ENCODE measurements around the gene SCYL1. TPM values are rescaled to one million over a fixed set of nuclear protein-coding genes. Genes with fewer than 3 reads are reported as not detected.

SCYL1 gene
- total RNA-seq, result 10 to 100 TPM; 41.8 to 79.8 TPM
- polyA plus RNA-seq (ENCODE audit: insufficient read length in 2 of 2), result 10 to 100 TPM; 84.0 to 87.5 TPM
- long read RNA-seq, donor 1, transcript SCYL1-203 (18 exons, 2,583 nt), result minor isoform, 8 of 39 reads
- long read RNA-seq, donor 1, transcript SCYL1-213 (1 exons, 856 nt), result major isoform, 23 of 39 reads
- long read RNA-seq, donor 1, partial matches to known transcripts, result 5 of 39 reads
- long read RNA-seq, donor 1, other reads (novel, unspliced or antisense), result 0 of 39 reads
- long read RNA-seq, donor 2, transcript SCYL1-213 (1 exons, 856 nt), result major isoform, 9 of 36 reads
- long read RNA-seq, donor 2, partial matches to known transcripts, result 26 of 36 reads
- long read RNA-seq, donor 2, other reads (novel, unspliced or antisense), result 0 of 36 reads
- long read RNA-seq, donor 3, transcript SCYL1-213 (1 exons, 856 nt), result major isoform, 7 of 11 reads
- long read RNA-seq, donor 3, partial matches to known transcripts, result 0 of 11 reads
- long read RNA-seq, donor 3, other reads (novel, unspliced or antisense), result 0 of 11 reads
- long read RNA-seq, donor 4, transcript SCYL1-213 (1 exons, 856 nt), result major isoform, 23 of 148 reads
- long read RNA-seq, donor 4, partial matches to known transcripts, result 115 of 148 reads
- long read RNA-seq, donor 4, other reads (novel, unspliced or antisense), result 5 of 148 reads

DNA sequence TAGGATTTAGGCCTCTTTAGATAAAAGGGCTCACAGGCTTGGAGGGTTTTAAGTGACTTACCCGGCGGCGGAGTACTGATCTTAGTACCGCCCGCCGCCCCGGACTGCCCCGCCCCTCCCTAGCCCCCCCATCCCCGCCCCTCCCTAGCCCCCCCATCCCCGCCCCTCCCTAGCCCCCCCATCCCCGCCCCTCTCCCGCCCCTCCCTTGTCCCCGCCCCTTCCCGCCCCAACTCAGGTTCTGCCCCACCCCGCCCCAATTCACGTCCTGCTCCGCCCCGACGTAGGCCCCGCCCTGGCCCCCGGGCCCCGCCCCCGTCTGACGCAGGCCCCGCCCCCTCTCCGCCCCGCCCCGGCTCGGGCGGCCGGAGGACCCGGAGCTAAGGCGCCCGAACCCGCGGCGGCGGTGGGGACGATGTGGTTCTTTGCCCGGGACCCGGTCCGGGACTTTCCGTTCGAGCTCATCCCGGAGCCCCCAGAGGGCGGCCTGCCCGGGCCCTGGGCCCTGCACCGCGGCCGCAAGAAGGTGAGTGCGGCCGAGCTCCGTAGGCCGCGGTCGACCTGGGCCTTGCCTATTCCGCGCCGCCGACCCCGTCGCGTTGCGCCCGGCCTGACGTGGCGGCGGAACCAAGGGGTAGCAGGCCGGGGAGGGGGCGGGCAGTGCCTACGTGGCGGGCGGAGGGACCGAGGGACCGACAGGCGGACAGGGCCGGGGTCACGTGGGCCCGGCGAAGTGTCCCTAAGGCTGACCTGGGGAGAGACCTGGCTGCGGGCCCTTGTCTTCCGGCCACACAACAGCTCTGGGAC is at the start of gene SCYL1:
TSS of gene SCYL1 (plus strand) at position 343 of the 805 bp plus-strand sequence. CDS start at position 414, 71 bp downstream.
- Histone ChIP-seq H3K36me3 (ENCODE audit: control insufficient read depth, insufficient read depth, low read length) (peaks cover 41% of the 10 kb centered on the region), H3K27me3 (ENCODE audit: control insufficient read depth, insufficient read depth, low read length) (no peaks in the 10 kb centered on the region), H3K27ac (ENCODE audit: low read depth, low read length) (peak within 1 kb of the TSS; percentile 69), H3K4me3 (ENCODE audit: low read depth, low read length) (peak within 1 kb of the TSS; percentile 67), H3K9me3 (ENCODE audit: control insufficient read depth, insufficient read depth, low read length) (no peaks in the 10 kb centered on the region), H3K4me1 (ENCODE audit: control insufficient read depth, insufficient read depth, low read length) (peaks cover 28% of the 10 kb centered on the region)
- under 1% methylated on average over 59 of the region's 82 CpGs for WGBS (ENCODE audit: insufficient coverage)
- peak in 4 of 6 donors; percentile 57 to 94 (median 84) for DNase-seq (ENCODE audit: low read depth in 4 of 6, low spot score in 6 of 6)

DNA sequence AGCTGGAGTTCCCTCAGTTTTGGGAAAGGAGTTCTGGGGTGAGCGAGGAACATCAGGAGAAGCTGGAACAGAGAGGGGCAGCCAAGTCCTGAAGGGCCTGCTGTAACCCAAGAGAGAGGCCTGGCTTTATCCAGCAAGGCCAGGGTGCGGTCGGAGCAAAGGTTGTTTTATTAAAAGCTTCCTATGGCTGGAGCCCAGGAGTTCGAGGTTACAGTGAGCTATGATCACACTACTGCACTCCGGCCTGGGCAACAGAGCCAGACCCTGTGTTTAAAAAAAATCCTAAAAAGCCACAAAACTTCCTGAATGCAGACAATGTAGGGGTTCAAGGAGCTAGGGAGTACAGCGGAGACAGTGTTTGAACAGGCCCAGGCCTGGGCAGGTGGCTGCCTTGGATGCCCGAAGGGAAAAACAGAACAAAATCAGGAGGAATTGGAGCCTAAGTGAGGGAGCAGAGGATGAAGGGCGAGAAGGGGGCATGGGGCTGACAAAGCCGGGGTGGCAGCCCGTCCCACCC is 48.2 kb upstream of the SCYL1 start:
- H3K36me3 ChIP-seq (ENCODE audit: control insufficient read depth, insufficient read depth, low read length), result no peaks in the 10 kb centered on the region
- no peak for DNase-seq (ENCODE audit: low read depth in 4 of 6, low spot score in 6 of 6)
- peaks cover 42% of the 10 kb centered on the region for H3K4me1 ChIP-seq (ENCODE audit: control insufficient read depth, insufficient read depth, low read length)

DNA sequence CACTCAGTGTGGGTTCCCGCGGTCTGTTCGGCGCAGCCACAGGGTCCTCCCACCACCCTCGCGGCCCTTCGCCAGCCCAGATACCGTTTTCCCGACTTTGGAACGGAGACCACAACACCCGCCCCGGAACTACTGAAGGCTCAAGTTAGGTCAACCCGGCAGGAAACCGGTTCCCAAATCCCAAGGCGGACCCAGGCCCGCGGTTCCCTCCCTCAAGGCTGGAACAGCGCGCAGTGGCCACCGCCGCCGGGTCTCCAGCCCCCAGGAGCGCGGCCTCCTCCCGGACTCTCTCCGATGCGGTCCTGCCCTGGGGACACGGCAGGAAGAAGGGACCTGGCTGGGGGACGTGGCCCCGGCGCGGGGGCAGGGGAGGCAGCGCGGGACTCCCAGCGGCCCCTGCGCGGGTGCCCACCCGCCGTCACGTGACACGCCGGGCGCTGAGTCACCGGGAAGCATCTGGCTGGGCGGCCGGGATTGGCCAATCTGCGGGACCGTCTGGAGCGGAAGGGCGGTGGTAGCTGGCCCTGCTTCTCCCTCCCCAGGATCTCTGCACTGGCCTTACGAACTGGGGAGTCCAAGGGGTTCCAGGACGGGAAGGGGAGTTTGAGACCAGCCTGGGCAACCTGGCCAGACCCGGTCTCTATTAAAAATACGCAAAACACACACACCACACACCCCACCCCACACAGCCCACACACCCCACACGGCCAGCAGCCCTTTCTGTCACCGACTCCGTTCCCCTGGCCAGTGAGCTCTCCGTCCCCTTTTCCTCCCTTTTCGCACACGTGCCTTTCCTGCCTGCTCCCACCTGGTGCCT is 47.5 kb upstream of the SCYL1 start:
- H3K27me3 ChIP-seq (ENCODE audit: control insufficient read depth, insufficient read depth, low read length), result no peaks in the 10 kb centered on the region
- no peaks in the 10 kb centered on the region for H3K9me3 ChIP-seq (ENCODE audit: control insufficient read depth, insufficient read depth, low read length)
- H3K4me1 ChIP-seq (ENCODE audit: control insufficient read depth, insufficient read depth, low read length), result peaks cover 40% of the 10 kb centered on the region
- peak overlapping the region; percentile 99 for H3K27ac ChIP-seq (ENCODE audit: low read depth, low read length)
- H3K4me3 ChIP-seq (ENCODE audit: low read depth, low read length), result peak overlapping the region; percentile 99
- WGBS (ENCODE audit: insufficient coverage), result under 1% methylated on average over 58 of the region's 60 CpGs
- peak in 4 of 6 donors; percentile 84 to 98 (median 95) for DNase-seq (ENCODE audit: low read depth in 4 of 6, low spot score in 6 of 6)
- no peaks in the 10 kb centered on the region for H3K36me3 ChIP-seq (ENCODE audit: control insufficient read depth, insufficient read depth, low read length)

More for the DNA sequence above, 48.2 kb upstream of the SCYL1 start:
- Histone ChIP-seq H3K27me3 (ENCODE audit: control insufficient read depth, insufficient read depth, low read length) (no peaks in the 10 kb centered on the region), H3K4me3 (ENCODE audit: low read depth, low read length) (peak overlapping the region; percentile 99), H3K9me3 (ENCODE audit: control insufficient read depth, insufficient read depth, low read length) (no peaks in the 10 kb centered on the region), H3K27ac (ENCODE audit: low read depth, low read length) (peak overlapping the region; percentile 99)
- 43% methylated on average over 9 of the region's 10 CpGs for WGBS (ENCODE audit: insufficient coverage)

DNA sequence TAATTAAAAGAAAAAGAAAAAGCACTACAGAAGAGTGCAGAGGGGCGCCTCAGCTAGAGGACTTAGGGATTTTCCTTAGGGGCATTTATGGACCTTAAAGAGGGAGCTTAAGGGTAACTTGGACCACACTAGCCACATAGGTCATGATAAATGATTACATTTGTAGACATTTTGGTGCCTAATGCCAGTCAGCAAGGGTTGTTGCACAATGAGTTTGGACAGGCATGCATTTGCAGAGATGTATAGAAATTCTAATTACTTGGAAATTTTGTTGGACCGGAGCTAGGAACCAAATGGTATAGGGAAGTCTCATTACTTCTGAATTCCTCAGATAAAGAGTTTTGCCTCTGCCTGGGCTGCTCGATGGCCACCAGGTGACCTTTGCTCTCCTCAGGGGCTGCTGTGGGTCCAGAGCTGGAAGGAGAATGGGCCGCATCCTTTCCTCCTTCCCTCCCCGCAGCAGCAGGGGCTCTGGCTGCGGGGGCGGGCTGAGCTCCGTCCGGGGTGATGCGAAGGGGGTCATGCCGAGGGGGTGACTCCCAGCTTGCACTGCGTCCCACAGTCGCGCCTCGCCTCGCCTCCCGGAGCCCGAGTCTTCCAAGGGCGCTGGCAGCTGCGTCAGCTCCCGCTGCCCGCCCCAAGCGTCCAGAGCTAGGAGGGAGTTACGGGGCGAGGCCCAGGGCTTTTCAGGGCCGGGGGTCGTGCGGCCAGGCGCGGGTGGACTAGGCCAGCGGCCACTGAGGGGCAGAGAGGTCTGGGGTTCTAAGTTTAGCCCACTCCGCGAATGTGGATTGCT is 46.3 kb upstream of the SCYL1 start:
- Histone ChIP-seq H3K4me1 (ENCODE audit: control insufficient read depth, insufficient read depth, low read length) (peaks cover 40% of the 10 kb centered on the region), H3K9me3 (ENCODE audit: control insufficient read depth, insufficient read depth, low read length) (no peaks in the 10 kb centered on the region), H3K27ac (ENCODE audit: low read depth, low read length) (peak overlapping the region; percentile 99), H3K27me3 (ENCODE audit: control insufficient read depth, insufficient read depth, low read length) (no peaks in the 10 kb centered on the region), H3K4me3 (ENCODE audit: low read depth, low read length) (peak overlapping the region; percentile 26), H3K36me3 (ENCODE audit: control insufficient read depth, insufficient read depth, low read length) (no peaks in the 10 kb centered on the region)
- DNase-seq (ENCODE audit: low read depth in 4 of 6, low spot score in 6 of 6), result peak in 1 of 6 donors; percentile 58
- WGBS (ENCODE audit: insufficient coverage), result 12% methylated on average over 21 of the region's 33 CpGs

DNA sequence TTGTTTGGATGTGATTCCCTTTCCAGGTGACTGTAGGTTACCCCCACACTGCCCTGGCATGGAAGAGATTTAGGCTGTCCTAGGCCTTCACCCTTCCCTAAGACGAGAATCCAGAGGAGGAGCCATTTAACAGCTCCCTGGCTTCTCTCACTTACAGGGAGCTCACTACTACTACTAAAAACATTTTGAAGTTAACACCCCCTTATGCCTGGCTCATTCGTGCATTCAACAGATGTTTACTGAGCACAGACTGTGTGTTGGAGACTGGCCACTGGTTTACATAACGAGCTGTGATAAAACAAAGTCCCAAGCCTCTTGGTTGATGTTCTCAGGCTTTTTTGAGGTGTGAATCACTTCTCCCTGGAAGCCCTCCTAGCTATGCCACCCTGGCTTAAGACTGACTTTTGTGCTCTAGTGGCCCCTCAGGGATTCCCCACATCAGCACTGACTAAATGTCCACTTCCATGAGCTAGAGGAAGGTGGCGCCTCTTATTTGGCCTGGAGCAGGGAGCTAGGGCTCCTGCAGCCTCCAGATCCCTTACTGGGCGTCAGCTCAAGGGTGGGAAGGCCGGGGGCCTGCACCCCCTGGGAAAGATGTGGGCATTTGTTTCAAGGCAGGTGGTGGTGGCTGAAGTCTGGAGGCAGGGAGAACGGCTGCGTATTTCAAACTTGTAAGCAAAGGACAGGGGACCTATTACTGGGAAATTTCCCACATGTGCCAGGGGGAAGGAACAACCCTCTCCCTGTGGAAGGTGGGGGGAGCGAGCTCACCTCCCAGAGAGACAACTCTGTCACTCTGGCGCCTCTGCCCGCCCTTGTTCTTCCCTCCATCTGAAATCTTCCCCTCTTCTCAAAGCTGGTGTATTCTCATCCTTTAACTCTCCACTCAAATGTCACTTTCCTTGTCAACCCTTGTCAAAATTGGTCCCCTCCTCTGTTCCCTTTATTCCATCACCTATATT is 45.4 kb upstream of the SCYL1 start:
- Histone ChIP-seq H3K9me3 (ENCODE audit: control insufficient read depth, insufficient read depth, low read length) (no peaks in the 10 kb centered on the region), H3K4me1 (ENCODE audit: control insufficient read depth, insufficient read depth, low read length) (peaks cover 40% of the 10 kb centered on the region), H3K27ac (ENCODE audit: low read depth, low read length) (peak overlapping the region; percentile 99), H3K4me3 (ENCODE audit: low read depth, low read length) (peak overlapping the region; percentile 26), H3K27me3 (ENCODE audit: control insufficient read depth, insufficient read depth, low read length) (no peaks in the 10 kb centered on the region), H3K36me3 (ENCODE audit: control insufficient read depth, insufficient read depth, low read length) (no peaks in the 10 kb centered on the region)
- 28% methylated on average over 7 of the region's 11 CpGs for WGBS (ENCODE audit: insufficient coverage)
- DNase-seq (ENCODE audit: low read depth in 4 of 6, low spot score in 6 of 6), result peak in 2 of 6 donors; percentile 57 to 60

DNA sequence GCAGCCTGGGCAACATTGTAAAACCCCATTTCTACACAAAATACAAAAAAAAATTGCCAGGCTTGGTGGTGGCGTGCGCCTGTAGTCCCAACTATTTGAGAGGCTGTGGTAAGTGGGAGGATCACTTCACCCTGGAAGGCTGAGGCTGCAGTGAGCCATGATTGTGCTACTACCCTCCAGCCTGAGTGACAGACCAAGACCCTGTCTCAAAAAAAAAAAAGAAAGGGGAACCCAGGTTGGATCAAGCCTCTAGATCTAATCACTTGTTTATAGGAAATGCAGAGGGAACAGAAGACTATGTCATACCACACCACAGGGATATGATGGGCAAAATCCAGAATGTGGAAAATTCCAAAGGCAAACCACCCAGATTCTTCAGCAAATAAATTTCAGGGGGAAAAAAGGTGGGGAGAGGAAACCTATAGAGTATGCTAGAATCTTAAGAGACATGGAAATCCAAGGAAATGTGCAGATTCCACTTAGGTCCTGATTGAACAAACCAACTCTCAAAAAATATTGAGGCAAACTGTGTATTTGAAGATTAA is 42.5 kb upstream of the SCYL1 start:
- H3K9me3 ChIP-seq (ENCODE audit: control insufficient read depth, insufficient read depth, low read length), result no peaks in the 10 kb centered on the region
- H3K27ac ChIP-seq (ENCODE audit: low read depth, low read length), result no peak overlapping the region
- H3K4me3 ChIP-seq (ENCODE audit: low read depth, low read length), result no peak overlapping the region
- DNase-seq (ENCODE audit: low read depth in 4 of 6, low spot score in 6 of 6), result no peak
- no CpG with 5 or more reads among the region's 2 CpGs for WGBS (ENCODE audit: insufficient coverage)
- no peaks in the 10 kb centered on the region for H3K27me3 ChIP-seq (ENCODE audit: control insufficient read depth, insufficient read depth, low read length)
- H3K36me3 ChIP-seq (ENCODE audit: control insufficient read depth, insufficient read depth, low read length), result no peaks in the 10 kb centered on the region
- H3K4me1 ChIP-seq (ENCODE audit: control insufficient read depth, insufficient read depth, low read length), result peaks cover 54% of the 10 kb centered on the region

DNA sequence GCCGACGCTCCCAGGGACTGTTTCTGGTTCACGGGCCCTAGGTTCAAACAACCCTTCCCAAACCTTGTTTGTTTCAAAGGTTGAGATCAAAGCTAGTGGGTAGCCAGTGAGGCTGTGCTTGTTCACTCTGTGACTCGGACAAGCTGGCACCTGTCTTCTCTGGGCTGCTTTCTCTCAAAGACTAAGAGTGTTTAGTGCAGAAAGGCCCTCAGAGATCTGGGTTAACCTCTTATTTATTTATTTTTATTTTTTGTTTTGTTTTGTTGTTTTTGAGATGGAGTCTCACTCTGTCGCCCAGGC is 39.0 kb upstream of the SCYL1 start:
- H3K9me3 ChIP-seq (ENCODE audit: control insufficient read depth, insufficient read depth, low read length), result no peaks in the 10 kb centered on the region
- H3K4me3 ChIP-seq (ENCODE audit: low read depth, low read length), result no peak overlapping the region
- no peaks in the 10 kb centered on the region for H3K27me3 ChIP-seq (ENCODE audit: control insufficient read depth, insufficient read depth, low read length)
- H3K27ac ChIP-seq (ENCODE audit: low read depth, low read length), result peak overlapping the region; percentile 98
- H3K36me3 ChIP-seq (ENCODE audit: control insufficient read depth, insufficient read depth, low read length), result no peaks in the 10 kb centered on the region
- peak in 2 of 6 donors; percentile 35 to 43 for DNase-seq (ENCODE audit: low read depth in 4 of 6, low spot score in 6 of 6)
- H3K4me1 ChIP-seq (ENCODE audit: control insufficient read depth, insufficient read depth, low read length), result peaks cover 64% of the 10 kb centered on the region
- no CpG with 5 or more reads among the region's 5 CpGs for WGBS (ENCODE audit: insufficient coverage)

All from spinal cord (tissue), 10 donors.